Ureter (tissue), 1 donor: ENCODE results near the gene SHROOM3. TPM values are rescaled to one million over a fixed set of nuclear protein-coding genes. Genes with fewer than 3 reads are reported as not detected.
"Not testable (repeated sequence)": the region's sequence is repeated elsewhere in the genome, so short reads cannot be mapped to it uniquely, and the experiment has no call there.

Source experiments
- DNase-seq: peaks from one replicate; pipeline ENCODE4 v3.0.0-alpha.2; 2020; ENCODE audit warnings: low spot score
- total RNA-seq: library from RNA; stranded (reverse); gene quantifications from one replicate; pipeline ENCODE4 v1.2.4, GENCODE V29; 2023
- donor health status: DM: yes; HTN: yes; CAD: no.

The SHROOM3 gene
- total RNA-seq, 1 donor from 2014 or later: 35.5 TPM

DNA sequence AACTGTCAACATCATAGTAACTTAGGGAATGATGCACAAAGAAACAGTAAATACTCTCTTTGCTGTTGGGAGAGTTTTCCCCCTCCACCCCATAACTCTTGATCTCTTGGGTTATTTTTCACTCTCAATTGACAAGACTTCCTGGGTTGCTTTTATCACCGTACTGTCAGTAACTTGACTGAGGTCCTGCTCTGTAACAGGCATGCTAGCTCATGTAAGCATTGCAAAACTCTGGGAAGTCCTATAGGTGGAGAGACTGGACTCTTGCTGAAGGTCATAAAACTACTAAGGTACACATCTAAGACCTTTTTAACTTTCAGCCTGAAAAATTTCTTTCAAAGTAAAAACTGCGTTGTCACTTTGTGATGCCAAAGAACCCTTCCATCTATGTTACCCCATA lies 10.9 kb downstream of the SHROOM3 start:
- no peak for DNase-seq

DNA sequence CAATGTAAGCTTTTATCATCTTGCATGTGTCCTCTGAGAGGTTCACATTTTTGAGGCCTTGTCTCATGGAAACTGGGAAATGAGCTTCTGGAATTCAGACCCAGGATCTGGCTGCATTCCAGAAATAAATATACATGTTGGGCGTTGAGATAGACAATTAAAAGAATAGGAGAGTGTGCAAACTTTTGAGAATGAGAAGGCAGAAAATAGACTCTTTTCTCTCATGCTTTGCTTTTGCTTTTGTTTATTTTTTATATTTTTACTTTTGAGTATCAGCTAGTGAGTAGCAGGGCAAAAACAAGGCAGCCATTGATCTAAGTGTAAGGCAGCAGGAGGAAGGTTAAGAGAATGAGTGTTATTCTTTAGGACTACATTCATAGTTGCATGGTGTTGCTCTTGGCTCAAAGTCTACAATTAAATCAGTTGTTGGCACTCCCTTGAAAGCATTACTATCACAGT lies 12.4 kb downstream of the SHROOM3 start:
- no peak for DNase-seq

DNA sequence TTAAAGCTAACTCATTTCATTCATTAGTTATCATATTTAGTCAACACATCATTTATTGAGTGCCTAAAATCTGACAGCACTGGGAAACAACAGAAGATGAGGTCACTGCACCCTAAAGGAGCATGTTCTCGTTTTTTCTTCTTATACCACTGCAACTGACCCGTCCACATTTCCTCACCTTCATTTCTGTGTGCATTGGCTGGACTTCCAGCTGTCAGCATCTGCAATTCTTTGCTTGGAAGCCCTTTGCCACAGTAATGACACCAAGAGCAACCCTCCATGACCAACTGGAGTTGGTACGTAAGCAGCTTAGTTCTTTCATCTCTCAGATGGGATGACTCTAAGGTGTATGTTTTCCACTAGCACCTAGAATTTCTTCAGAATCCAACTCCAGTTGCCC lies 13.2 kb downstream of the SHROOM3 start:
- DNase-seq: no peak

DNA sequence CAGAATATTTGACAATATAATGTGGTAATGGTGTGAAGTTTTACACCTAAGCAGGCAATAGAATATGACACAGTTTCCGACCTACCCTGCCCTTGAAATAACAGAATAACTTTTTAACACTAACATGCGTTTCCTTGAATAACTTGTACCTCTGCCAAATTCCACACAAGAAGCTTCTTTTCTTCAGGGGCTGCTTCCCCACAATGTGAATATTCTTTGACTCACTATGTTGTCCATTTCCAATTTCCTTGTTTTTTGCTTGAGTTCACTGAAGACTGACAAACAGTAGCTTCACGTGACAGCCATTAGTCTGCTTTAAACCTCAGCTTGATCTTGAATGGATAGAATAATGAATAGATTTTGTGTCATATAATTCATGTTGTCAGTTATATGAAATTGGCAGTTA lies 14.3 kb downstream of the SHROOM3 start:
- no peak for DNase-seq

DNA sequence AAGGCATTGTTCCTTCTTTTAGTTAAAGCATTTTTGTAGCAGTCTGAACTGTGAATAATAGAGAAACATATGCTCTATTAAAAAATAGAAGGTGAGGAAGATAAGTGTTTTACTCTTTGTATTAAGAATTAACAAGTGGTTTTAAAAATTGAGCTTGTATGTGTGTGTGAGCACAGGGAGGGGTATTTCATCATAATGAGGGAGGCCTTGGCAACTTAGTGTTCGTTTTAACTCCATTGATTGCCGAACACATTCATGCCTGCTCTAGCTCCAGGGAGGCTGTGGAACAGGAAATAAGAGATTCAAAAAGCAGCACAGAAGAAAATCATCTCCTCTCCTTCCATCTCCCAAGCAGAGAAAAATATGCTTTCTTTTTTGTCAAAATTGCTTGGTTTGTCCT lies 14.8 kb downstream of the SHROOM3 start:
- no peak for DNase-seq

DNA sequence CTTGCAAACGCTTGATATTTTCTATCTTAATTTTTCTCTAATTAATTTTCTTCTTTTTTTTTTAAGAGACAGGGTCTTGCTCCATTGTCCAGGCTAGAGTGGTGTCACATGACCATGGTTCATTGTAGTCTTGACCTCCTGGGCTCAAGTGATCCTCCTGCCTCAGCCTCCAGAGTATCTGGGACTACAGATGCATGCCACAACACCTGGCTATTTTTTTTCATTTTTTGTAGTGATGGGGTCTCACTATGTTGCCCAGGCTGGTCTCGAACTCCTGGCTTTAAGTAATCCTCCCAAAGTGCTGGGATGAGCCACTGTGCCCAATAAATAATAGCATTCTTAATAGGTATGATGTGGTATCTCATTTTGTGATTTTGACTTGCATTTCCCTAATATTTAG lies 18.2 kb downstream of the SHROOM3 start:
- DNase-seq: no peak

DNA sequence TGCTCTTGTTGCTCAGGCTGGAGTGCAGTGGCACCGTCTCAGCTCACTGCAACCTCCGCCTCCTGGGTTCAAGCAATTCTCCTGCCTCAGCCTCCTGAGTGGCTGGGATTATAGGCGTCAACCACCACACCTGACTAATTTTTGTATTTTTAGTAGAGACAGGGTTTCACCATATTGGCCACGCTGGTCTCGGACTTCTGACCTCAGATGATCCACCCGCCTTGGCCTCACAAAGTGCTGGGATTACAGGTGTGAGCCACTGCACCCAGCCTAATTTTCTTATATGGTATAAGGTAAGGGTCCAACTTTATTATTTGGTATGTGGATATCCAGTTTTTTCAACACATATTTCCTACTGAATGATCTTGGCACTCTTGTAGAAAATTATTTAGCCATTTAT lies 19.0 kb downstream of the SHROOM3 start:
- DNase-seq: not testable (repeated sequence)

DNA sequence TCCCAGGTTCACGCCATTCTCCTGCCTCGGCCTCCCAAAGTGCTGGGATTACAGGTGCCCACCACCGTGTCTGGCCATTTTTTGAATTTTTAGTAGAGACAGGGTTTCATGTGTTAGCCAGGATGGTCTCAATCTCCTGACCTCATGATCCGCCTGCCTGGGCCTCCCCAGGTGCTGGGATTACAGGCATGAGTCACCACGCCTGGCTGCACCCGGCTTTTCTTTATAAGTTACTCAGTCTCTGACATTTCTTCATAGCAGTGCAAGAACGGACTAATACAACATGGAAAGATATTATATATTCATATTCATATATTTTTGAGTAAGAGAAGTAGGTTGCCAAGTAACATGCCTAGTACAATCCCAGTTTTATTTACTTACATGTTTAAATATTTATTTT lies 22.9 kb downstream of the SHROOM3 start:
- no peak for DNase-seq

DNA sequence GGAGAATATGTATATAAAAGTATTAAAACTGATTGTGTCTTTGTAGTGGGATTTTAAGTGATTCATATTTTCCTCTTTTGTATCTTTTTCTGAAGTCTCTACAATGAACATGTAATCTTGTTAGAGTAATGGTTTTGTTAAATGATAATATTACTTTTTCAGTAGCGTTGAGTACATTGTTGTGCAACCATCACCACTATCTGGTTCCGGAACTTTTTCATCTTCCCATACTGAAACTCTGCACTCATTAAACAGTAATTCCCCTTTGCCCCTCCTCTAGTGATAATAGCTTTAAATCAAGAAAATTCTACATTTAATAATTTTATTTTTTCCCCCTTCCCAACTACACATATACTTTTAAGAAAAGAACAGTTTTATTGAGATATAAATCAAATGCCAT lies 23.3 kb downstream of the SHROOM3 start:
- no peak for DNase-seq

DNA sequence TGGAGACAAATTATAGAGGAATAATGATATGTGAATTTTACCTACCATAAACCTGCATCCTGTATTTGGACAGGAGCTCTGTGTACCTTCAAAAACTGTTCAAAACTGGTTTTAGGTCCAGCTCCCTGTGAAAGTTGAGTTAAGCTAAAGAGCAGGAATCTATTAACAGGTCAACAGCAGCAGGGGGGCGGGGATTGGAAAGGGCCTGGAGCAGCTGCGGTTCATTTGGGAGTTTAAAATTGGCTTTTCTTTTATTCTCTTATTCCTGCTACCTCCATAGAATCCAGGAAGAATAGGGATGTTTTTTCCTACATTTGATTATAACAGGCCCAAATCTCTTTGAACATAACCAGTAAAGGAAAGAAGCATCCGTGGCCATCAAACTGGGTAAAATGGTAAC lies 23.8 kb downstream of the SHROOM3 start:
- no peak for DNase-seq

DNA sequence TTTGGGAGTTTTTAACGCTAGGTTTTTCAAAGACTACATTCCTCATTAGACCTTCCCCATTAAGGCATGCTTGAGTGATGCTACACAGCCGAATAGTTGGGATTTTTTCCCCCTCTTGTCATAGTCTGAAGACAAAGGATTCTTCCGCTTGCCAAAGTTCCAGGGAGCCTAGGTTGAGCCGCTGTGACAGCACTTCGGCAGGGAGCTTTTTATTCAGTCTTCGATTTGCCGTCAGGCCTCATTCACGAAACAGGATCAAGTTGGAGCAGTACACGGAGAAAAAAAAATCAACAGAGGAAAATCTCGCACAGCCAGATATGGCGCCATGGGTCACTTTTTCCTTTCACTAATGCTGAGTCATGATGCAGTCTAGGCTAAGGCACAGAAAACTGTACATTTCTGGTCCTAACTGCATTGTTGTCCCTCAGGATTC lies 24.3 kb downstream of the SHROOM3 start:
- DNase-seq: no peak

DNA sequence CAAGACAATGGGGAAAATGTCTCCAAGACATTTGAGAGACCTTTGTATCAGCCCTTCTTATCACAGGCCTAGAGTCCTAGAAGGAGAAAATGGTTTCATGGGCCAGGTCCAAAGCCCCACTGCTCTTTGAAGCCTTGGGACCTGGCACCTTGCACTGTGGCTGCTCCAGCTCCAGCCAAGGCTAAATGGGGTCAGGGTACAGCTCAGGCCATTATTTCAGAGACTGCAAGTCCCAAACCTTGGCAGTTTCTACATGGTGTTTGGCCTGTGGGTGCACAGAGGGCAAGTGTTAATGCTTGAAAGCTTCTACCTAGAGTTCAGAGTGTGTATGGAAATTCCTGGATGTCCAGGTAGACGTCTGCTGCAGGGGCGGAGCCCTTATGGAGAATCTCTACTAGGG lies 28.5 kb downstream of the SHROOM3 start:
- no peak for DNase-seq

DNA sequence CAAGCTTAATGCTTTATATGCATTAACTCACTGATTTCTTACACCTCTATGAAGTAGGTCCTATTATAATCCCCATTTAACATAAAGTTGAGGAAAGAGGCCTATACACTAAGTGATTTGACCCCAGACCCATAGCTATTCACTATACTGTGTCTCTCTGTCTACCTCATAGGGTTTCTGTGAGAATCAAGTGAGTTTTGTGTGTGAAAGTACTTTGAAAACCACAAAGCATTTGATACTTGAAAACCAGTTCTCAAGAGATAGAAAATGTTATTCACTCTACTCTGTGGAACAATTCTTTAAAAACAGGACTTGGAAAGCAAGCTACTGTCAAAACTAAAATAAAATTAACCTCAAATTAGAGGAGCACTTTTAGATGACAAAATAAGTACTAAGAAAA lies 35.0 kb downstream of the SHROOM3 start:
- no peak for DNase-seq

DNA sequence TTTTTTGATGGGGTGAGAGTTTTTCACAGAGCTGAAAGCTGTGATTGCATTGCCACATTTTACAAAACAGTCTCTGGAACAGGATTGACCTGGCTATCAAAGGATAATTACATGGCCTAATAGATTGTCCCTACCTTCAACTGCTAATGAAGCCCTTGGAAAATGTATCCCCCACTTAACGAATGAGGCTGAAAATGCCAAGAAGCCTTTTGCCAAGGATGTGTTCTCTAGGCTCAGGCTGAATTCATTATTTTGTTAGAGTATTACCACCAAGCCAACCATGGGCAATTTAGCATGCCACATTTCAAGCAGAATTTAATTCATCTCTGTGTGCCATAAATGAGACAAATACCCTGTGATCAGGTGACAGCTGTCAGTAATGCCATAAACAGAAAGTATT lies 35.5 kb downstream of the SHROOM3 start:
- no peak for DNase-seq

DNA sequence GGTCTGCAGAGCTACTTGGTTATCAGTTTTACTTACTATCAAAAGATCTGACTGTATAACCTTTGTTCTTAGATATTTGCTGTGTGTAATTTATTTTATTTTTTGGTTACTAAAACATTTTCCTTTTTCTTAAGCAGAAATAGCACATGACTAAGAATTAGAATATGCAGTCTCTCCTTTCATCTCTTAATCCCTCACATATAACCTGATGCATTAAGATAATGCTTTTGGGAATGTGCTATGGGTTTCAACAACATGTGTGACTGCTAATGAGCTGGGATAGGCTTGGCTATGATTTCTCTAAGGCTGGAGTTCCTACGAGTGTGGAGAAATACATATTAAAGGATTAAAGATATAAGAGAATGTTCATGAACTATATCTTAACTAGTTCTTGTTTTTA lies 41.5 kb downstream of the SHROOM3 start:
- DNase-seq: no peak

DNA sequence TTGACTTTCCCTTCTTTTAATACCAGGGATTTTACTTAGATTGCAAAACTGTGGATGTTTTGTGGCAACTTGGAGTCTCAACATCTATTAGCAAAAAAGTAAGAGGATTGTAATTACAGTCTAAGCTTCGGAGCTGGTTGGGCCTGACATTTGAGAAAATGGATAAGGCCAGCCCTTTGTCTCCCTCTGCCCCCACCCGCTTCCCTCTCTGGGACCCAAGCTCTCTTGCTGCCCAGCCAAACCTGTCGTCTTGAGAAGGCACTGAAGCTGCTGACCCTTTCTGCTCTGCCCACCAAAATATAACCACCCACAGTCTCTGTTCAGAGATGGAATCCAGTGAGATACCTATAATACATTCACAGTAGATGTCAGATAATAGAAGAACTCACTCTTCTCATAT lies 49.6 kb downstream of the SHROOM3 start:
- DNase-seq: no peak

DNA sequence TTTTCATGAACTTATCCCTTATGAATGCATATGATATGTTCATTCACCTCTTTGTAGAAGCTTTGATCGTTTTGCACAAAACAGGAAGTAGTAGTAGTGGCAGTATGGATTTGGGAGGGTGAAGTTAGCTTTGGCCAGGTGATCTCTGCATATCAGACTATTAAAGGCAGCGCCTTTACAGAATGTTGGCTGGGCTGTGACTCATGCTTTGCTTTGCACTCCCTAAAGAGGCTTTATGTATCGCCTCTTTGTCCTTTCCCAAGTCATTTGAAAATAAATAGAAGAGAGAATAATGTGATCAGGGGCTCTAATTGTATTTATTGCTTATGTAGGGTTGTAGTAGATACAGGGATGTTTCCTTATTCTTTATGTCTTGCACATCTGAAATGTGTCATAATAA lies 50.4 kb downstream of the SHROOM3 start:
- DNase-seq: no peak

DNA sequence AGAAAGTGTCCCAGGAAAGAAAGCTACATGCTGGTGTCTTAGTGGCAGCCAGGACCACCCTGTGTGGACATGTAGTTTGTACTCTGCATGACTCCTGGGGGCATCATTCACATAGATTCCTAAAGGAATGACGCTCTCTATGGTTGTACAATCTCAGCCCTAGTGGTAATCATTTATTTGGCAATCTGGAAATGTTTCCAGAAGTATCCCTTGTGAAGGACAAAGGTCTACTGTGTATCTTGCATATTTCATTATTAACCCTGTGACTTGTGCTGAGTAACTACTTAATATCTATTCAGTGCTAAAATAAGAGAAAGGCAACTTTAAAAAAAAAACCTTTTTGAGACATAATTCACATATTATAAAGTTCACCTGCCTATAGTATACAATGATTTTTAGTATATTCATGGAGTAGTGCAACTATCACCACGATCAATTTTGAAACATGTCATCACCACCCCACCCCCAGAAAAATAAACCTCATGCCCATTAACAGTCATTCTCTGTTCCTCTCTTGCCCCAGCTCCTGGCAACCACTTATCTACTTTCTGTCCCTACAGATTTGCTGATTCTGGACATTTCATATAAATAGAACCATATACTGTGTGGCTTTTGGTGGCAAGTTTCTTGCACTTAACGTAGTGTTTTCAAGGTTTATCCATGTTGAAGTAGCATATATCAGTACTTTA lies 51.7 kb downstream of the SHROOM3 start:
- DNase-seq: no peak

DNA sequence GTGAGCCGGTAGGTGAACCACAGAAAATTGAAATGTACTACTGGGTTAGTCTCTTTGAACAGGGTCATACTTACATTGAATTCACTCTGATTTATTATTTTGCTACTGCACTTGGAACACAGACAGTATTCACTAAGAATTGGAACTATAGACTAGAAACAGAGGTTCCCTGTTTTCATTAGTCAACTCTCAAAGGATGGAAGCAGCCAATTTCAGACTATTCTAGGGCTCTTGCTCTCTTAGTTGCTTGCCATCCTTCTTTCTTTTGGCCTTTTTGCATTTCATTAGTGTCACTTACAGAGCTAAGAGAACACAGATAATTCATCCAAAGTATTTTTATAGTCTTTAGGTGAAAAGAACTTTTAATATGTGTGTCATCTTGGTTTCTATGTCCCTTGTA lies 52.6 kb downstream of the SHROOM3 start:
- DNase-seq: no peak

DNA sequence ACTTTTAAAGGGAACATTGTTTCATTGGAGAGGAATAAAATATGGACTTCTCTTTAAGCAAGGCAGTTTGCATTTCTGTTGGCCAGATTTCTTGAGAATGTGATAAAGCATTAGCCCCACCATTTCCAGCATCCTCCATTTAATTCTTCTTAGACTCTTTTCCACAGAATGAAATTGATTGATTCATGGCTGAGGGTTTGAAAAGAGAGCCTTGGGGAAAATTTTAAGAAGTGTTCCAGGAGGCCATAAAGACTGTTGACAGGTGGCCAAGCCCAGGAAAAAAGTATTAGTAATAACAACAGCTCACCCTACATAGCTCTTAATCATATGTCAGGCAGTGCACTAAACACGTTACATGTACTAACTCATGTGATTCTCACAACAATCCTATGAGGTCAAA lies 53.4 kb downstream of the SHROOM3 start:
- DNase-seq: no peak

DNA sequence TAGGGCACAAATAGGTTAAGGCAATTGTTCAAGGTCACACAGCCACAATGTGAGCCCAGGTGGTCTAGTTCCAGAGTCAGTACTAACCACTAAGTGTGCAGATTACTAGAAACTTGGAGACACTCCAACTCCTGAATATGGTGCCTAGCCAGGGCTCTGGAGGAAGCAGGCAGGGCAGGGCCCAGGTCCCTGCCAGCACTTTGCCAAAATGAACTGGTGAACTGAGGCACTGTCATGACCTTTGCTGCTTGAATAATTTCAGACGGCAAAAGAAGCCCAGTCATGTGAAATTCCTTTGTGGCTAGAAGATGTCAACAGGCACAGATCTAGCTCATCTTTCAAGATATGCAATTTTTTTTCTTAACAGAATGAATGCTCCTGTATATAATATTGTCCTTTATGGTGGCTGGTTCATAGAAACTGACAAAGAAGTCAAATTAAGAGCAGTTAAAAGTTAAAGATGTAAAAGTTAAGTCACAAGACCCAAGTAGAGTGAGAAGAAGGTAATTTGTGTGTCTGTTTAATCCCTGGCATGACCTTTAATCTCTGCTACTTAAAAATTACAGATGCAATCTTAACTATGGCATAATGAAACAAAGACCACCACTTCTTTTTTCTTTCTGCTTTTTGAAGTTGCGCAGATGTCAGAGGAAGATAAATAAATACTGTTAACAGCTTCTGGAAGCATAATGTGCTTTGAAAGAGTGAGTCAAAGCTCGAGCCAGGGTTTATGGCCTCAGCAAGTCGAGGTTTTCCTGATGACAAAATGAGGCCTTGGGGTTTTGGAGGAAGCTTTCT lies 54.1 kb downstream of the SHROOM3 start:
- no peak for DNase-seq

DNA sequence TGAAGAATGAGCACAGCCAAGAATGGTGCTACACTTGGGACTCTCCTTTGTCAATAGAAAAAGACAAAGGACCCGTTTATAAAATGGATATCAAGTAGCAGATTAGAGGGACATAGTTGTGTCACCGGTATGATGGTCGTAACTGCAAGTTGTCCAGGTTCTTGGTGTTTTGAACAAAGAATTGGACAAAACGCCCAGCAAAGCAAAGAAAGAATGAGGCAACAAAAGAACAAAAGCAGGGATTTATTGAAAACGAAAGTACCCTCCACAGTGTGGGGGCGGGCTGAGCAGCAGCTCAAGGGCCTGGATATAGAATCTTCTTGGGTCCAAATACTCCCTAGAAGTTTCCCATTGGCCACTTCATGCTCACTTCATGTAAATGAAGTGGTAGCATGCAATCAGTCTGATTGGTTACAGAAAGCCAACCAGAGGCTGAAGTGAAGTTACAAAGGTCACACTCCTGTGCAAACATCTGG lies 54.7 kb downstream of the SHROOM3 start:
- no peak for DNase-seq

DNA sequence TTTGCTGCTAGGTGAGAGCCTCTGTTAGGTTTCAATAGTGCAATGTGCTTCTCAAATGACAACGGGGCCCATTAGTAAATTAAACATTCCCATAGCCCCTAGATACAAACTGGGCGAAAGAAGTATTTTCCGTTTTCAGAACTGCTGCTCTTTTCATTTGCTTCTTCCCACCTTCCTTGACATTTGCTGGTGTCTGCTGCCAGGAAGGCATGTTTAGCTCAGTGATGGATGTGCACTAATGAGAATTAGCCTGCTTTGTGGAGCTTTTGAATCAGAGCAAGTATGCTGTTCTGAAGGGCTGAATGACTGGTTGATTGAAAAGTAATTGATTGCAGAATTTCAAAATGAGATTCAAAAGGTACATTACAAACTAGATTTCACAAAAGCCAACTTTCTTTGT lies 57.0 kb downstream of the SHROOM3 start:
- no peak for DNase-seq
